ENCODE data around the gene PRKCA. TPM values are rescaled to one million over a fixed set of nuclear protein-coding genes. Genes with fewer than 3 reads are reported as not detected.

Gene PRKCA
- total and polyA plus RNA-seq, 4 experiments from 2014 or later, result 1.1 to 107 (median 56.1) TPM

- no peak overlapping the region for H3K27ac Mint-ChIP-seq
- CTCF ChIA-PET (ENCODE audit: partially characterized antibody), result no interaction called here
- H3K9me3 Mint-ChIP-seq, result no peaks in the 10 kb centered on the region
Measured at GRCh38 chr17:66275651-66276050, 26.8 kb upstream of the PRKCA start.

GRCh38 chr17:66276328-66276937 is 26.0 kb upstream of the PRKCA start:
- ChIA-PET POLR2A (ENCODE audit: partially characterized antibody) (interaction anchor here (0.6 to 0.7 kb wide), 2 partner anchors 10 to 54 kb away, joined by 4 to 5 read pairs; no protein-coding TSS in a partner anchor), CTCF (ENCODE audit: partially characterized antibody) (no interaction called here)
- intact Hi-C loops (cut with micrococcal nuclease), result no loop called here
- Histone ChIP-seq H3K36me3 (ENCODE audit: insufficient read depth, low read length) (no peaks in the 10 kb centered on the region), H3K27me3 (ENCODE audit: insufficient read depth, low read length) (no peaks in the 10 kb centered on the region), H3K9me3 (ENCODE audit: control insufficient read depth in 1 of 2, low read length in 2 of 2) (no peaks in the 10 kb centered on the region), H3K27ac (ENCODE audit: low read depth, low read length) (no peak overlapping the region), H3K4me1 (ENCODE audit: insufficient read depth, low read length) (no peaks in the 10 kb centered on the region), H3K4me3 (ENCODE audit: low read length in 2 of 2) (no peak overlapping the region)
- peaks cover 0 to 2% (median 0%) of the 10 kb centered on the region in 4 donors for H3K4me1 Mint-ChIP-seq
- no peak overlapping the region for H3K27ac Mint-ChIP-seq
- H3K27me3 Mint-ChIP-seq, result peaks cover 0 to 3% of the 10 kb centered on the region in 2 donors
- no peak for DNase-seq
- no peak overlapping the region for H3K4me3 Mint-ChIP-seq
- H3K36me3 Mint-ChIP-seq, result no peaks in the 10 kb centered on the region
- no peaks in the 10 kb centered on the region for H3K9me3 Mint-ChIP-seq

More at GRCh38 chr17:66275651-66276050, 26.8 kb upstream of the PRKCA start:
- Mint-ChIP-seq H3K4me3 (no peak overlapping the region), H3K36me3 (no peaks in the 10 kb centered on the region), H3K27me3 (peaks cover 0 to 3% of the 10 kb centered on the region in 2 donors), H3K4me1 (peaks cover 0 to 2% (median 0%) of the 10 kb centered on the region in 4 donors)
- Histone ChIP-seq H3K27me3 (ENCODE audit: insufficient read depth, low read length) (no peaks in the 10 kb centered on the region), H3K9me3 (ENCODE audit: control insufficient read depth in 1 of 2, low read length in 2 of 2) (no peaks in the 10 kb centered on the region), H3K27ac (ENCODE audit: low read depth, low read length) (no peak overlapping the region), H3K4me1 (ENCODE audit: insufficient read depth, low read length) (no peaks in the 10 kb centered on the region), H3K4me3 (ENCODE audit: low read length in 2 of 2) (no peak overlapping the region), H3K36me3 (ENCODE audit: insufficient read depth, low read length) (no peaks in the 10 kb centered on the region)
- DNase-seq, result no peak
- intact Hi-C loops (cut with micrococcal nuclease), result no loop called here
- POLR2A ChIA-PET (ENCODE audit: partially characterized antibody), result no interaction called here

- Mint-ChIP-seq H3K27ac (no peak overlapping the region), H3K36me3 (no peaks in the 10 kb centered on the region)
Measured at GRCh38 chr17:66277191-66277590, 25.2 kb upstream of the PRKCA start.

GRCh38 chr17:66281661-66282369 is 20.6 kb upstream of the PRKCA start:
- no peak overlapping the region for H3K27ac ChIP-seq (ENCODE audit: low read depth, low read length)
- Mint-ChIP-seq H3K27me3 (no peaks in the 10 kb centered on the region), H3K36me3 (no peaks in the 10 kb centered on the region), H3K4me1 (peaks cover 15 to 36% (median 27%) of the 10 kb centered on the region in 4 donors), H3K4me3 (no peak overlapping the region), H3K27ac (peak overlapping the region in 2 of 7 donors; percentile 20 to 73), H3K9me3 (no peaks in the 10 kb centered on the region)
- intact Hi-C loops (cut with micrococcal nuclease), result no loop called here
- H3K4me3 ChIP-seq (ENCODE audit: low read length in 2 of 2), result no peak overlapping the region
- POLR2A ChIA-PET (ENCODE audit: partially characterized antibody), result no interaction called here
- H3K36me3 ChIP-seq (ENCODE audit: insufficient read depth, low read length), result no peaks in the 10 kb centered on the region
- no peaks in the 10 kb centered on the region for H3K9me3 ChIP-seq (ENCODE audit: control insufficient read depth in 1 of 2, low read length in 2 of 2)
- no peaks in the 10 kb centered on the region for H3K27me3 ChIP-seq (ENCODE audit: insufficient read depth, low read length)
- H3K4me1 ChIP-seq (ENCODE audit: insufficient read depth, low read length), result peaks cover 23% of the 10 kb centered on the region
- no peak for DNase-seq
- CTCF ChIA-PET (ENCODE audit: partially characterized antibody), result no interaction called here

More at GRCh38 chr17:66277191-66277590, 25.2 kb upstream of the PRKCA start:
- Histone ChIP-seq H3K27ac (ENCODE audit: low read depth, low read length) (no peak overlapping the region), H3K4me1 (ENCODE audit: insufficient read depth, low read length) (no peaks in the 10 kb centered on the region), H3K9me3 (ENCODE audit: control insufficient read depth in 1 of 2, low read length in 2 of 2) (no peaks in the 10 kb centered on the region), H3K36me3 (ENCODE audit: insufficient read depth, low read length) (no peaks in the 10 kb centered on the region), H3K4me3 (ENCODE audit: low read length in 2 of 2) (no peak overlapping the region), H3K27me3 (ENCODE audit: insufficient read depth, low read length) (no peaks in the 10 kb centered on the region)
- H3K4me1 Mint-ChIP-seq, result peaks cover 0 to 4% (median 0%) of the 10 kb centered on the region in 4 donors
- H3K9me3 Mint-ChIP-seq, result no peaks in the 10 kb centered on the region
- H3K4me3 Mint-ChIP-seq, result no peak overlapping the region
- H3K27me3 Mint-ChIP-seq, result peaks cover 0 to 3% of the 10 kb centered on the region in 2 donors
- ChIA-PET CTCF (ENCODE audit: partially characterized antibody) (interaction anchor here (0.6 kb wide), 1 partner anchor 50 kb away, joined by 3 read pairs; no protein-coding TSS in a partner anchor), POLR2A (ENCODE audit: partially characterized antibody) (interaction anchor here (0.7 kb wide), 1 partner anchor 9 kb away, joined by 4 read pairs; no protein-coding TSS in a partner anchor)
- no peak for DNase-seq
- intact Hi-C loops (cut with micrococcal nuclease), result no loop called here

- intact Hi-C loops (cut with micrococcal nuclease), result no loop called here
- Histone ChIP-seq H3K36me3 (ENCODE audit: insufficient read depth, low read length) (no peaks in the 10 kb centered on the region), H3K27me3 (ENCODE audit: insufficient read depth, low read length) (no peaks in the 10 kb centered on the region), H3K4me1 (ENCODE audit: insufficient read depth, low read length) (peaks cover 27% of the 10 kb centered on the region), H3K27ac (ENCODE audit: low read depth, low read length) (no peak overlapping the region), H3K9me3 (ENCODE audit: control insufficient read depth in 1 of 2, low read length in 2 of 2) (no peaks in the 10 kb centered on the region), H3K4me3 (ENCODE audit: low read length in 2 of 2) (no peak overlapping the region)
- H3K27ac Mint-ChIP-seq, result peak overlapping the region in 6 of 7 donors; percentile 16 to 86 (median 64)
- CTCF ChIA-PET (ENCODE audit: partially characterized antibody), result interaction anchor here (1.0 to 1.9 kb wide), 3 partner anchors 21 to 283 kb away, joined by 3 to 10 read pairs (median 3); no protein-coding TSS in a partner anchor
- DNase-seq, result no peak
- H3K4me3 Mint-ChIP-seq, result no peak overlapping the region
- H3K4me1 Mint-ChIP-seq, result peaks cover 24 to 51% (median 37%) of the 10 kb centered on the region in 4 donors
- no peaks in the 10 kb centered on the region for H3K27me3 Mint-ChIP-seq
- H3K36me3 Mint-ChIP-seq, result peaks cover 0 to 3% of the 10 kb centered on the region in 2 donors
- H3K9me3 Mint-ChIP-seq, result no peaks in the 10 kb centered on the region
- POLR2A ChIA-PET (ENCODE audit: partially characterized antibody), result interaction anchor here (1.3 to 4.9 kb wide), 2 partner anchors 16 to 18 kb away, joined by 3 to 21 read pairs; partner anchors contain the start of gene PRKCA
Measured at GRCh38 chr17:66283296-66283934, 19.0 kb upstream of the PRKCA start.

GRCh38 chr17:66283971-66284370 is 18.4 kb upstream of the PRKCA start:
- Mint-ChIP-seq H3K9me3 (no peaks in the 10 kb centered on the region), H3K27me3 (no peaks in the 10 kb centered on the region), H3K4me3 (peak overlapping the region in 3 of 8 donors; percentile 29 to 50 (median 35)), H3K4me1 (peaks cover 24 to 51% (median 37%) of the 10 kb centered on the region in 4 donors), H3K36me3 (peaks cover 0 to 3% of the 10 kb centered on the region in 2 donors), H3K27ac (peak overlapping the region in 6 of 7 donors; percentile 38 to 86 (median 68))
- ChIA-PET POLR2A (ENCODE audit: partially characterized antibody) (interaction anchor here (1.3 to 4.9 kb wide), 2 partner anchors 15 to 17 kb away, joined by 3 to 21 read pairs; partner anchors contain the start of gene PRKCA), CTCF (ENCODE audit: partially characterized antibody) (interaction anchor here (1.0 to 1.9 kb wide), 3 partner anchors 20 to 283 kb away, joined by 3 to 10 read pairs (median 3); no protein-coding TSS in a partner anchor)
- peaks cover 27% of the 10 kb centered on the region for H3K4me1 ChIP-seq (ENCODE audit: insufficient read depth, low read length)
- H3K9me3 ChIP-seq (ENCODE audit: control insufficient read depth in 1 of 2, low read length in 2 of 2), result no peaks in the 10 kb centered on the region
- no peaks in the 10 kb centered on the region for H3K27me3 ChIP-seq (ENCODE audit: insufficient read depth, low read length)
- intact Hi-C loops (cut with micrococcal nuclease), result no loop called here
- DNase-seq, result no peak
- H3K36me3 ChIP-seq (ENCODE audit: insufficient read depth, low read length), result no peaks in the 10 kb centered on the region
- H3K27ac ChIP-seq (ENCODE audit: low read depth, low read length), result no peak overlapping the region
- no peak overlapping the region for H3K4me3 ChIP-seq (ENCODE audit: low read length in 2 of 2)

Data from CD4-positive, alpha-beta memory T cell (primary cell).